Measurements from ENCODE around the gene GIPC1.
A peak's percentile ranks its signal among the peaks of the same experiment; 100 is the strongest.
"Not testable (repeated sequence)": the region's sequence is repeated elsewhere in the genome, so short reads cannot be mapped to it uniquely, and the experiment has no call there.

GIPC1 gene

GRCh38 chr19:14496029-14496833 is at the start of gene GIPC1:
Gene GIPC1 (minus strand): TSS chr19:14496127. CDS start chr19:14482976, 13,151 bp downstream.
- peak; percentile 69 for DNase-seq (ENCODE audit: low read depth)

DNA sequence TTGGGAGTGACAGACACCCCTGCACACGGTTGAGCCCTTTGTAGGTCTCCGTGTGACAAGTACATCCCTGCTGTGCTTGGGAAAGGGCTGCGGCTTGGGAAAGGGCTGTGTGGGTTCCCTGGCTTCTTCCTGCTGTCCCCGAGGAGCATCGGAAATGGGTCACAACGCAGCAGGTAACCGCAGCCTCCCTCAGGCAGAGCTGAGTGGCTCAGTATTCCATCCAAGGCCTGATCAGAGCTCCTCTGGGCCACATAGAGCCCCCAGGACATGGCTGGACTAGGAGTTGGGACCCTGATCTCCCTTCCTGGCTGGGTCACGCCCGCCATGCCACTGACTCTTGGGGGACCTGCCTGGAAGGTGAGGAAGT is 49.8 kb upstream of the GIPC1 start:
- DNase-seq (ENCODE audit: low read depth): no peak

DNA sequence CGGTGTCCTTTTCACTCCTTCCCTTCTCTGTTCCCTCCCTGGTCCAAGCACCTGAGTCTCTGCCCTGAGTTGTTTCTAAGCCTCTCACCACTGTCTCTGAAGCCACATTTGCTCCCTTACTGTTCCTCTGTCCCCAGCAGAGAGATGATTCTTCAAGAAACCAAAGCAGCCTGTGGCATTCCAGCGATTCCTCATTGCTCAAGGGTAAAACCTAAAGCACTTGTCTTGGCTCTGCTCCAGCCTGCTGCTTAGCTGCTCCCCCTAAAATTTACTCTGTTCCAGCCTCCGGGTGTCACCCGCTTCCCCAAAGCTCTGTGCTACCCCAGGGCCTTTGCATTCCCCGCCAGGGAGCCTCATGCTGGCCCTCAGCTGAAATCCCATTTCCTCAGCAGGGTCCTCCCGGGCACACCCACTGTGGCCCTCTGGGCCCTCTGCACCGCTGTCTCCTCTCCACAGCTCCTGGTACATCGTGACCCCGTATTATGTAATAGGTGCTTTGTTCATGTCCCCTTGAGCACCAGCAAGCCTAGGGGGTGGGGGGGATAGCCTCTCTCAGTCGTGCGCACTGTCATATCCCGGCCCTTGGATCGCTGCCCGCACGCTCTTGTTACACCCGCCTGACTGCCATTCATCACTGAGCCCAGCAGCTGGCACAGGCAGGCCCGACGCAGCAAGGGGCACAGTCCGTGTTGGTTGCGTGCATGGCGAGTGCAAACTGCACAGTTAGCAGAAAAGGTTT is 49.2 kb upstream of the GIPC1 start:
- DNase-seq (ENCODE audit: low read depth): no peak

GRCh38 chr19:14544047-14544446 is 48.1 kb upstream of the GIPC1 start:
- no peak for DNase-seq (ENCODE audit: low read depth)

DNA sequence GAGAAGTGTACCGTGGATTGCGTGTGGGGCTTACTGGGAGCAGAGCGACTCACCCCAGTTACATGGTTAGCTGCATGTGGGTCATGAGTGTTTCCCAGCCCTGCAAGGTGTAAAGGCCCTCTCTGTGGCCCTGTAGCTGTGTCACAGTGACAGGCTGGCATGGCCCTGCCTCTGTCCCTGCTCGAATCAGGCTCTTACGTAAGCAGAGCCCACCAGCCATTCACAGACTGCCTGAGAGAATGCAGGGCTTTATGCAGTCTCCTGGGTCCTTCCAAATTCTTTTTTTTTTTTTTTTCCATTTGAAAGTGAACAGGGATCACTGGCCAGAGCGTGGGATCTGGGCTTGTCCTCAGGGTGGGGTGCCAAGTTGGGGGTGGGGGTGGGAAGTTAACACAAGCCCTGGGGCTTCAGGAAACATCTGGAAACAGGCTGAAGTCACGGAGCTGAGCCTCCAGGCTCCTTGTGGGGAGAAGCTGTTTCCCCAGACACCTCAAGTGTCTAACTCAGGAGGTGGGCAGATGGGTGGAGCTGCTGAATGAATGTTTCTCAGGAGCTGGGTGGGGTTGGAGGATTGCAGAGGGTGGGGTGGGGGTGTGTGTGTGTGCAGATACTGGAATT is 46.9 kb upstream of the GIPC1 start:
- DNase-seq (ENCODE audit: low read depth): no peak

DNA sequence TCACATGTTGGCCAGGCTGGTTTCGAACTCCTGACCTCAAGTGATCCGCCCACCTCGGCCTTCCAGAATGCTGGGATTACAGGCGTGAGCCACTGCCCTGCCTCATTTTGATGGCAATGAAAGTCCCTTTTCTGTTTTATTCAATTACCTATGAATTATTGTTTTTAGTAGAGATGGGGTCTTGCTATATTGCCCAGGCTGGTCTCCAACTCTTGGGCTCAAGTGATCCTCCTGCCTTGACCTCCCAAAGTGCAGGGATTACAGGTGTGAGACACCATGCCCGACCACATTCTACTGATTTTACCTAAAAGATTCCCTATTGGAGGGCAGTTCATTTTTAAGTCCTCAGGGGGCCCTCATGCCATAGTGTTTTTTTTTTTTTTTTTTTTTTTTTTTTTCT is 46.1 kb upstream of the GIPC1 start:
- DNase-seq (ENCODE audit: low read depth): not testable (repeated sequence)

DNA sequence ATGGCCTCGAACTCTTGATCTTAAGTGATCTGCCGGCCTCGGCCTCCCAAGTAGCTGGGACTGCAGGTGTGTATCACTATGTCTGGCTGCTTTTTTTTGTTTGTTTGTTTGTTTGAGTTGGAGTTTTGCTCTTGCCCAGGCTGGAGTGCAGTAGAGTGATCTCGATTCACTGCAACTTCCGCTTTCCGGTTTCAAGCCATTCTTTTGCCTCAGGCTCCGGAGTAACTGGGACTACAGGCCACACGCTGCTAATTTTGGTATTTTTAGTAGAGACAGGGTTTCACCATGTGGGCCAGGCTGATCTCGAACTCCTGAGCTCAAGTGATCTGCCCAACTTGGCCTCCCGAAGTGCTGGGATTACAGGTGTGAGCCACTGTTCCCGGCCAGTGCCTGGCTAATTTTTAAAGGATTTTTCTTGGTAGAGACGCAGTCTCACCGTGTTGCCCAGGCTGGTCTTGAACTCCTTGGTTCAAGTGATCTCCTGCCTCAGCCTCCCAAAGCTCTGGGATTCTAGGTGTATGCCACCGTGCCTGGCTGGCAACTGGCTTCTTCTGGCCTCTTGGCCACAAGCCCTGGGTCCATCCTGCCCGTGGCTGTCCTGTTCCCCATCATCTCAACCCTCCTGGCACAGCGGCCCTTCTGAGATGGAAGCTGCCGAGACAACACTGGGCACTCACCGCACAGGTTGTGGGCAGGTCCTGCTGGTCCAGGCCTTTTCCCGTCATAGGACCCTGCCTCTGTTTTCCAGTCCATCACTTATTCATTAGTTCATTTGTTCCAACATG is 45.0 kb upstream of the GIPC1 start:
- no peak for DNase-seq (ENCODE audit: low read depth)

- DNase-seq (ENCODE audit: low read depth): no peak
Observed at GRCh38 chr19:14536926-14537692, 41.2 kb upstream of the GIPC1 start.

DNA sequence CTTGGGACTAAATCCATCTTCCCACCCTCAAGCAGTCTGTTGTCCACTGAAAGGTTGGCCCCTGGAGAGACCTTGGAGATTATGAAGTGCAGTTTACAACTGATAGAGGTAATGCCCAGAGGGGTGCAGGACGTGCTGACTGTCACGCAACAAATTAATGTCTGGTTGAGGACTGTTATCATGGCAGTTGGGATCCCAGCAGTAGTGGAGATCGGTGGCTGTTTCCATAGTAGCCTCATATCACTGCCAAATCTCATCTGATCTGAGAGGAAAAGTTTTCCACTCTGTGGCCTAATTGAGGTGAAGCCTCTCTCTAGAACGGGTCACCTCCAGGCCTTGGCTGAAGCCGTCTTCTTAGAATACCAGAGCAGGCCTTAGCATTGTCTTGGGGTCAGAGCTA is 37.5 kb upstream of the GIPC1 start:
- no peak for DNase-seq (ENCODE audit: low read depth)

DNA sequence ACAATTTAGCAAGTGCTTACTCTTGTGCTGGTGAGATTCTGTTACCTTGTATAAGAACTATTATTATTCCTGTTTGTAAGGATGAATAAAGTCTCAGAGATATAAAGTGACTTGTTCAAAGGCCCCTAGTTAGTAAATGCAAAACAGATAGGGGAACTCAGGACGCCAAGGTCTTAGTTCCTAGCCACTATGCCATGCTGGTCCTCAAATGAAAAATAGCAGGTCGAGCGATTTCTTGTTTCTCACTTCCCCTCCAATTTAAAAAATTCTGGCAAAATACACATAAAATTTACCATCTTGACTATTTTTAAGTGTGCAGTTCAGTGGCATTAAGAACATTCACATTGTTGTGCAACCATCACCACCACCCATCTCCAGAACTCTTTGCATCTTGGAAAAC is 34.6 kb upstream of the GIPC1 start:
- no peak for DNase-seq (ENCODE audit: low read depth)

GRCh38 chr19:14530005-14530348 is 34.0 kb upstream of the GIPC1 start:
- DNase-seq (ENCODE audit: low read depth): no peak

DNA sequence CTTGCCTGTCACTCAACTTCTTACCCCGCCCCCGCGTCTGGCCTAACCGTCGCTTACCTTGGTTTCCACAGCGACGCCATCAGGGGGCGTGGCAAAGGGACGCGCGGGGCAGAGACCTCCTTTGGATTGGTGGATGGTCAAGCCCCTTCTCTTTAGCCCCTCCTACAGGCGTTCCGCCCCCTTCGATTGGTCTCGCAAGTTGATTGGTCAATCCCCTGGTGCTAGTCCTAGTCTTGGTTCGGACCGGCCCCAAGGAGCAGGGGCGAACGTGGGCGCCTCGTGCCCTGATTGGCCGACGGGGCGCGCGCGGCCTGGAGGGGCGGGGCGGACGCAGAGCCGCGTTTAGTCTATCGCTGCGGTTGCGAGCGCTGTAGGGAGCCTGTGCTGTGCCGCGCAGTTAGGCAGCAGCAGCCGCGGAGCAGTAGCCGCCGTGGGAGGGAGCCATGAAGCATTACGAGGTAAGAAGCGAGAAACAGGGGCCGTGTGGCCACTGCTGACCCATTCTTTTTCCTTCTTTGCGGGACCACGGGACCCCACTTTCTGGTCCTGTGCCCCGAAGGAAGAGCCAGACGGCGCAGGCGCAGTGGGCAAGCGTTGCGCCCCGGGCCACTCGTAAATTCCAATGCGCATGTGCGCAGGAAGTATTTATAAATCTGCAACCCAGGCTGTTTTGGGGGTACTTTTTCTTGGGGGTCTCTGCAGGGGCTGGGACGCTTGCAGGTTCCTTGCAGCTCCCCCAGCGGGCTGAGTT is 33.5 kb upstream of the GIPC1 start, which contains the start of gene TECR:
Gene TECR (plus strand): TSS at position 341 of the 751 bp plus-strand sequence. CDS start 103 bp downstream, at position 444.
- peak; percentile 99 for DNase-seq (ENCODE audit: low read depth)

- no peak for DNase-seq (ENCODE audit: low read depth)
Observed at GRCh38 chr19:14528419-14529253, 32.7 kb upstream of the GIPC1 start.

DNA sequence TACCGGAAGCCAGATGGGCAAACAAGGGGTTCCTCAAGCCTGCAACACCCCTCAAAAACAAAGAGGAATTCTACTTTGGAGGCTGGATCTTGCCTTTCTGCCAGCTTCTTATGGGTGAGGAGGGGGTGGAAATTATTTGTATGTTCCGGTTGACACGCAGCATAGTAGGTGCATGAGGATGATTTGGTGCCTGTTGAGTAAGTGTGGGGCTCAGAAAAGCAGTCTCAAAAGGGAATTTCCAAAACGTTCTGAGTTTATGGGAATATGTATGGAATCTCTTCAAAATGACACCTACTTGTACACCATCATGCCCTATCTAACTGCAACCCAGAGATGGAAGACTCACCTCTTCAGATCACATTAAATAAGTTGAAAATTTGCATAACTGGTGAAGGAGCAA is 30.5 kb upstream of the GIPC1 start:
- no peak for DNase-seq (ENCODE audit: low read depth)

DNA sequence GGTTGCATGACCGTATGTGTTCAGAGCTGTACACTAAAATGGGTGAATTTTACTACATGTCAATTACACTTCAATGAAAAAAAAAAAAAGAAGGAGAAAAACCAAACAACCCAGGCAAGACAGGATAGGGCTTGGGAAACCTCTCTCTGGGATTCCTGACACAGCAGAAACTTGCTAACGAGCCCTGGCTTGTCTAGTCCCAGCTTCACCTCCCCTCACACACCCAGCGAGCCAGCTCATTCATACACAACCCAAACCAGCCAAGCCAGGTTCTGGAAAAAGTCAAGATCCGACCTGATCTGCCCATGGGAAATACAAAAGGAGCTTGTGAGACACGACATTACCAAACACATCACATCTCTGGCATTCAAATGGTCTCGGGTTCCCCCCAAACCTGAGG is 29.8 kb upstream of the GIPC1 start:
- DNase-seq (ENCODE audit: low read depth): no peak

DNA sequence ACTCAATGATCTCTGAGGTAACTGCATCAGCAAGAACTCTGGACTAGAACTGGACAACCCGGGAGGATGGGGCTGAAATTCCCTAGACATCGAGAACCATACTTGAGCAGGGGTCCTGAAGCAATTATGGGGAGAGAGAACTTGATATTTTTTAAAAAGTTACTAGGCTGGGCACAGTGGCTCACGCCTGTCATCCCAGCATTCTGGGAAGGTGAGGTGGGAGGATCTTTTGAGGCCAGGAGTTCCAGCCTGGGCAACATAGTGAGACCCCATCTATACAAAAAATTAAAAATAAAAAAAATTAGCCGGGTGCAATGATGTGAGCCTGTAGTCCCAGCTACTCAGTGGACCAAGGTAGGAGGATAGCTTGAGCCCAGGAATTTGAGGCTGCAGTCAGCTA is 24.6 kb upstream of the GIPC1 start:
- DNase-seq (ENCODE audit: low read depth): no peak

DNA sequence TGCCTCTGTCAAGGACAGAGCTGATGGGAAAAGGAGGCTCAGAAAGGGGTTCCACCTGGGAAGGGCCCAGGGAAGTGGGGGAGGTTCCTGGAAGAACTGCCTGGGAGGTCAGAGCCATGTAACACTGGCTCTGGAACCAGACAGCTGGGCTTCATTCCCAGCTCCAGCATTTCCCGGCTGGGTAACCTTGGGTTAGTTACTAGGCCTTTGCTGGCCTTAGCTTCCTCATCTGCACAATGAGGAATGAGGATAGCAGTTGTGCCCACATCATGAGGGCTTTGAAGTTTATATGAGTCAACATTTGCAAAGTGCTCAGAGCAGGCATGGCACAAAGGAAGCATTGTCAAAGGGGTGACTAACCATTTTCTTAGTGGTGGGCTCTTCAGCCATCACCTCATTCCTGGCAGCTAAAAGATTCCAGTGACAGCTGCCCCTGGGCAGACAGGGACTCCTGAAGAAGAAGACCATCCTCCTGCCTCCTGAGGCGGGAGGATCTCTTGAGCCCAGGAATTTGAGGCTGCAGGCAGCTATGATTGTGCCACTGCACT is 24.0 kb upstream of the GIPC1 start:
- no peak for DNase-seq (ENCODE audit: low read depth)

DNA sequence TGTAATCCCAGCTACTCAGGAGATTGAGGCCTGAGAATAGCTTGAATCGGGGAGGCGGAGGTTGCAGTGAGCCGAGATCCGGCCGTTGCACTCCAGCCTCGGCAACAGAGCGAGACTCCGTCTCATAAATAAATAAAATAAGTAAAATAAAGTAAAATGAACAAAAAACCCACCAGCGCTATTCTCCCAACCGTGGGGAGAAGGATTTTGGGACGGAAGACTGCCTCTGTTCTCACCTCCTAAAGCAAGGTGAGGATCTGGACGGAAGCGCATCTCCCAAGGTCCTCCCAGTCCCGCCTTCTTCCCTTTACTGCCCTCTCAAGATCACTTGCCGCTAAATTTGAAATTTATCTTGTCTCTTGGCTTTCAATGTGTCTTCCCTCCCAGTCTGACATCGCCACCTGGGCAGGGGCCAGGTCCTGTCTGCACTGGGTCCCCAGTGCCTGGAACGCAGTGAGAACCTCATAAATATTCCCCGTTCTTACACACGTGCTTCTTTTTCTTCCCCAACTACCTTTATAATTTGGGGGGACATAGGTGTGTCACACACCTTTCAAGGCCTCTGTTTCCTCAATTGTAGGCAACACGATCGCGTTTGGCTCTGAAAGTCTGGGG is 23.4 kb upstream of the GIPC1 start:
- DNase-seq (ENCODE audit: low read depth): no peak

DNA sequence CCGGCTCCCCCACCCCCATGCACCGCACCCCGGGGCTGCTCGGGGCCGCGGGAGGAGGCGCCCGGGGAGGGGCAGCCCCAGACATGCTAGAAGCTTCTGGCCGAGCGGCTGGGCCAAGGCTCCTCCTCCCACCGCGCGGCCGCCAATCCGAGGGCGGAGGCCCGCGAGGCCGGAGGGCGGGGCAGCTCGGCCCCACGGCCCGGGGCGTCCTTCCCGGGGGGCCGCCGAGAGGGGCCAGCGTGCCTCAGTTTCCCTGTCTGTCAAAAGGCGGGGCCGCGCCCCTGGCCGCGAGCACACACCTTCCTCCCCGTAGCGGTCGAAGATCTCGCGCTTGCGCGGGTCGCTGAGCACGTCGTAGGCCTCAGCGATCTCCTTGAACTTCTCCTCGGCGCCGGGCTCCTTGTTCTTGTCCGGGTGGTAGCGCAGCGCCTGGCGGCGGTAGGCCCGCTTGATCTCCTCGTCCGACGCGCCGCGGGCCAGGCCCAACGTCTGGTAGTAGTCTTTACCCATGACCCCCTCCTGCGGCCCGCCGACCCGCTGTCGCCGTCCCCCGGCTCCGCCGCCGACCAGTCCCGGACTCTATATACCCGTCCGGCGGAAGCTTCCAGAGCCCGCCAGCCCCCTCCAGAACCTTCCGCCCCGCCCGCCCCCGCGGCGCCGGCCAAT is 22.0 kb upstream of the GIPC1 start, which contains the start of gene DNAJB1:
Gene DNAJB1 (minus strand): TSS at position 558 of the 666 bp plus-strand sequence. CDS start 48 bp downstream, at position 510.
- peak; percentile 56 for DNase-seq (ENCODE audit: low read depth)
